ENCODE data around the gene ANKDD1A. TPM values are rescaled to one million over a fixed set of nuclear protein-coding genes. Genes with fewer than 3 reads are reported as not detected.

Gene ANKDD1A
- total RNA-seq (1 to 10 TPM; 5.0 to 6.8 TPM), polyA plus RNA-seq (1 to 10 TPM; 2.3 to 3.4 TPM)
- long read RNA-seq, donor 1, partial matches to known transcripts, result 60 of 83 reads
- long read RNA-seq, donor 1, other reads (novel, unspliced or antisense), result 23 of 83 reads
- long read RNA-seq, donor 2, partial matches to known transcripts, result 42 of 48 reads
- long read RNA-seq, donor 2, other reads (novel, unspliced or antisense), result 6 of 48 reads
- long read RNA-seq, donor 3, partial matches to known transcripts, result 61 of 69 reads
- long read RNA-seq, donor 3, other reads (novel, unspliced or antisense), result 8 of 69 reads
- long read RNA-seq, donor 4, partial matches to known transcripts, result 35 of 42 reads
- long read RNA-seq, donor 4, other reads (novel, unspliced or antisense), result 7 of 42 reads
- long read RNA-seq, donor 5, partial matches to known transcripts, result 128 of 144 reads
- long read RNA-seq, donor 5, other reads (novel, unspliced or antisense), result 16 of 144 reads

GRCh38 chr15:64911311-64912186 lies at the start of gene ANKDD1A:
Gene ANKDD1A (plus strand): TSS chr15:64911902. CDS start chr15:64911931, 29 bp downstream.
- no peak within 1 kb of the TSS for H3K27ac ChIP-seq (ENCODE audit: low read depth in 1 of 2, low read length in 1 of 2)
- no peak for TF ChIP-seq CTCF (IDR thresholded peaks at IDR 0.05; ENCODE audit: control extremely low read depth, extremely low read depth)
- H3K4me3 ChIP-seq, result peak within 1 kb of the TSS; percentile 37

GRCh38 chr15:64861960-64862359 lies 49.7 kb upstream of the ANKDD1A start:
- 93 to 94% methylated on average over 4 of the region's 4 CpGs for WGBS, 2 donors
- DNase-seq (no peak), ATAC-seq (ENCODE audit: insufficient read depth, low FRiP score) (no peak)
- H3K27ac ChIP-seq (ENCODE audit: low read depth in 1 of 2, low read length in 1 of 2), result peak overlapping the region in 1 of 2 donors; percentile 3
- TF ChIP-seq CTCF (IDR thresholded peaks at IDR 0.05; ENCODE audit: control extremely low read depth, extremely low read depth), result no peak
- peaks cover 0 to 63% (median 23%) of the 10 kb centered on the region in 4 donors for H3K36me3 ChIP-seq (ENCODE audit: control insufficient read depth in 4 of 4, insufficient read depth in 4 of 4, low read length in 4 of 4)
- H3K4me3 ChIP-seq, result no peak overlapping the region
- no peaks in the 10 kb centered on the region for H3K27me3 ChIP-seq (ENCODE audit: control insufficient read depth in 3 of 3, insufficient read depth in 3 of 3, low read length in 2 of 3)
- no peak overlapping the region for H3K9ac ChIP-seq (ENCODE audit: insufficient read depth in 1 of 2, low read length in 2 of 2)
- no peaks in the 10 kb centered on the region for H3K9me3 ChIP-seq (ENCODE audit: control insufficient read depth in 4 of 4, insufficient read depth in 3 of 4, low read length in 3 of 4)
- H3K4me1 ChIP-seq (ENCODE audit: control insufficient read depth in 5 of 5, insufficient read depth in 5 of 5, low read length in 5 of 5), result peaks cover 0 to 17% (median 9%) of the 10 kb centered on the region in 5 donors

More at GRCh38 chr15:64911311-64912186, at the start of gene ANKDD1A:
- WGBS, 2 donors, result 5 to 10% methylated on average over 56 to 72 of the region's 72 CpGs
- H3K4me1 ChIP-seq (ENCODE audit: control insufficient read depth in 5 of 5, insufficient read depth in 5 of 5, low read length in 5 of 5), result peaks cover 0 to 10% (median 2%) of the 10 kb centered on the region in 5 donors
- ATAC-seq (ENCODE audit: insufficient read depth, low FRiP score) (peak; percentile 88), DNase-seq (peak; percentile 77 to 84 (median 81))
- H3K9ac ChIP-seq (ENCODE audit: insufficient read depth in 1 of 2, low read length in 2 of 2), result peak within 1 kb of the TSS in 1 of 2 donors; percentile 38
- H3K9me3 ChIP-seq (ENCODE audit: control insufficient read depth in 4 of 4, insufficient read depth in 3 of 4, low read length in 3 of 4), result no peaks in the 10 kb centered on the region
- H3K27me3 ChIP-seq (ENCODE audit: control insufficient read depth in 3 of 3, insufficient read depth in 3 of 3, low read length in 2 of 3), result no peaks in the 10 kb centered on the region
- H3K36me3 ChIP-seq (ENCODE audit: control insufficient read depth in 4 of 4, insufficient read depth in 4 of 4, low read length in 4 of 4), result peaks cover 0 to 1% (median 0%) of the 10 kb centered on the region in 4 donors

DNA sequence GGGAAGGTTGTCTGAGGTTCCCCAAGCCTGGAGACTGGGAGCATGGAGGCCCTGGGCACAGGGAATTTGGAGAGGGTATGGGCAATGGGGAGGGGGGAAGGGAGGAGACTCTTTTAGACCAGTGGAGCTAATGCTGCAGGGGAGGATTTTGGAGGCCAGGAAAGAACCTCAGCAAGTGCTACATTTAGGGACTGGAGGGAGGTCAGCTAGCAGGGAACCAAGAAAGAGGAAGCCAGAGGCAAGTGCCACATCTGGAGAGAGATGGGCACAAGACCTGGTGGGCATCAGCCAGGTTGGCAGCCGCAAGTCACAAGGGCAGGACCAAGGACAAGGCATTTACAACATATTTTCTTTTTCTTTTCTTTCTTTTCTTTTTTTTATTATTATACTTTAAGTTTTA lies 49.3 kb upstream of the ANKDD1A start:
- Histone ChIP-seq H3K4me1 (ENCODE audit: control insufficient read depth in 5 of 5, insufficient read depth in 5 of 5, low read length in 5 of 5) (peaks cover 0 to 12% (median 7%) of the 10 kb centered on the region in 5 donors), H3K27me3 (ENCODE audit: control insufficient read depth in 3 of 3, insufficient read depth in 3 of 3, low read length in 2 of 3) (no peaks in the 10 kb centered on the region), H3K9ac (ENCODE audit: insufficient read depth in 1 of 2, low read length in 2 of 2) (no peak overlapping the region), H3K4me3 (no peak overlapping the region), H3K27ac (ENCODE audit: low read depth in 1 of 2, low read length in 1 of 2) (no peak overlapping the region), H3K9me3 (ENCODE audit: control insufficient read depth in 4 of 4, insufficient read depth in 3 of 4, low read length in 3 of 4) (no peaks in the 10 kb centered on the region), H3K36me3 (ENCODE audit: control insufficient read depth in 4 of 4, insufficient read depth in 4 of 4, low read length in 4 of 4) (peaks cover 0 to 67% (median 26%) of the 10 kb centered on the region in 4 donors)
- no peak for DNase-seq
- WGBS, 2 donors, result 94 to 100% methylated on average over 1 of the region's 1 CpG
- no peak for TF ChIP-seq CTCF (IDR thresholded peaks at IDR 0.05; ENCODE audit: control extremely low read depth, extremely low read depth)
- ATAC-seq (ENCODE audit: insufficient read depth, low FRiP score), result no peak
